ENCODE results near the gene ZNF205.

The ZNF205 gene

GRCh38 chr16:3112058-3112880 is at the start of gene ZNF205:
Gene ZNF205, plus strand, starts transcription at chr16:3112586. Its CDS starts 845 bp downstream, at chr16:3113431.
- Histone ChIP-seq H3K27me3 (ENCODE audit: insufficient read depth, poor library complexity, severe bottlenecking) (no peaks in the 10 kb centered on the region), H3K36me3 (ENCODE audit: low read depth) (peaks cover 29% of the 10 kb centered on the region), H3K4me1 (ENCODE audit: insufficient read depth, poor library complexity, severe bottlenecking) (peaks cover 5% of the 10 kb centered on the region), H3K4me3 (ENCODE audit: severe bottlenecking) (peak within 1 kb of the TSS; percentile 87), H3K9me3 (ENCODE audit: severe bottlenecking) (no peaks in the 10 kb centered on the region), H3K27ac (ENCODE audit: poor library complexity, severe bottlenecking) (peak within 1 kb of the TSS; percentile 19)
- ATAC-seq (ENCODE audit: low read depth): peak; percentile 97
- DNase-seq (ENCODE audit: low spot score): no peak
- no peak for TF ChIP-seq CTCF (IDR thresholded peaks at IDR 0.05; ENCODE audit: poor library complexity, severe bottlenecking)

DNA sequence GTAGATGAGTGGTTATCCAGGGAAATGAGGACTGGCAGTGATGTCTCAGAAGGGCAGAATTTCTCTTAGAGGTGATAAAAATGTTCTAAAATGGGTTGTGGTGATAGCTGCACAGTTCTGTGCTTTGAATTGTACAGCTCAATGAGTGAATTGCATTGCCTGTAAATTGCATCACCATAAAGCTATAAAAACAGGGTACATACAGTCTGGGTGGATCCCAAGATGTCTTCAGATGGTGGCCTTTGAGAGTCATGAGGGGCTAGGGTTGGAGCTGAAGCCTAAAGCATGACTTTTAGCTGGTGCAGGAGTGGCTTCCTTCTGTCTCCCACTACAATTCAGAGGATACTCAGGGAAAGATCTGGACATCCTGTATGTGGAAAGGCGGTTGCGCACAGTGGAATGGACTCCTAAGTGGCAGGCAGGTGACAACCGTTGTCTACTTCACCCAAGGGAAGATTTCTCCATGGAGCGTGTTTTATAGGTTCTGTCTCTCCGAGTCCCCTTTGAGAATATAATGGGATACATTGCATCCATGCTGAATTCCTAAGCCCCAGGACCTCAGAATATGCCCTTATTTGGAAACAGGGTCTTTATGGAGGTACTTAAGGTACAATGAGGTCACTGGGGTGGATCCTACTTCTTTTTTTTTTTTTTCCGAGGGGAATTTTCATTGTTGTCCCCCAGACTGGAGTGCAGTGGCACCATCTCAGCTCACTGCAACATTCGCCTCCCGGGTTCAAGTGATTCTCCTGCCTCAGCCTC is 48.6 kb upstream of the ZNF205 start:
- Histone ChIP-seq H3K27me3 (ENCODE audit: insufficient read depth, poor library complexity, severe bottlenecking) (no peaks in the 10 kb centered on the region), H3K36me3 (ENCODE audit: low read depth) (no peaks in the 10 kb centered on the region), H3K27ac (ENCODE audit: poor library complexity, severe bottlenecking) (no peak overlapping the region), H3K4me1 (ENCODE audit: insufficient read depth, poor library complexity, severe bottlenecking) (peaks cover 8% of the 10 kb centered on the region), H3K4me3 (ENCODE audit: severe bottlenecking) (no peak overlapping the region), H3K9me3 (ENCODE audit: severe bottlenecking) (no peaks in the 10 kb centered on the region)
- ATAC-seq (ENCODE audit: low read depth) (no peak), DNase-seq (ENCODE audit: low spot score) (no peak)
- no peak for TF ChIP-seq CTCF (IDR thresholded peaks at IDR 0.05; ENCODE audit: poor library complexity, severe bottlenecking)

- H3K27me3 ChIP-seq (ENCODE audit: insufficient read depth, poor library complexity, severe bottlenecking): no peaks in the 10 kb centered on the region
- no peak within 1 kb of the TSS for H3K27ac ChIP-seq (ENCODE audit: poor library complexity, severe bottlenecking)
- DNase-seq (ENCODE audit: low spot score) (no peak), ATAC-seq (ENCODE audit: low read depth) (peak; percentile 71)
- H3K36me3 ChIP-seq (ENCODE audit: low read depth): no peaks in the 10 kb centered on the region
- no peak for TF ChIP-seq CTCF (IDR thresholded peaks at IDR 0.05; ENCODE audit: poor library complexity, severe bottlenecking)
- H3K4me3 ChIP-seq (ENCODE audit: severe bottlenecking): no peak within 1 kb of the TSS
- H3K4me1 ChIP-seq (ENCODE audit: insufficient read depth, poor library complexity, severe bottlenecking): peaks cover 8% of the 10 kb centered on the region
- no peaks in the 10 kb centered on the region for H3K9me3 ChIP-seq (ENCODE audit: severe bottlenecking)
Observed at GRCh38 chr16:3065069-3065741, 47.2 kb upstream of the ZNF205 start, which contains the start of gene IL32. Gene IL32, plus strand, starts transcription at chr16:3065640. Its CDS starts 172 bp downstream, at chr16:3065812.

DNA sequence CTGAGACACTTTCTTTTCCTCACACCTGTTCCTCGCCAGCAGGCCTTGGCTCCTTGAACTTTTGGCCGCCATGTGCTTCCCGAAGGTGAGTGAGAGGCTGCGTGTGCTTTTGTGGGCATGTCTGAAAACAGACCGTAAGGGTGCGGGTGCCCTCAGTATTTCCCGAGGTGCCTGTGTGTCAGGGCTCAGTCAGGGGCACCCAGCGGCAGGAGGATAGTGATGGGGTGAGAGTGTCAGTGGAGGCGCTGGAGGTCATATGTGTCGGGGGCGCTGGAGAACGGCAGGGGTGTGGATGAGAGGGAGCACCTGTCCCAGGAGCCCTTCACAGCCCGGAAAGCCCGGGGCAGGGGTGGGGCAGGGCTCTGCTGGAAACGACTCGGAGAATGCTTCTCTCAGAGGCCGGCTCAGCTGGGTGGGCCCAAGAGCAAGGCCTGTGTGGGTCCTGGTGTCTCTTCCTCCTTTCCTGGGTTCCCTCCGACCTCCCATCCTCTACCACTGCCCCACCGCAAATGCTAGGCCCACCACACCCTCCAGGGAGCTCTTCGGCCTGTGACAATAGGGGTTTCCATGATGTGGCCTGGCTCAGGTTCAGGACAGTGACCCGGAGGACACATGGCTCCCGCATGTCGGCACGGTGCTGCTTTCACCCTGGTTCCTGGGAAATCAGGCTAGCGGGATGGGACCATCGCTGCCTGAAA is 46.5 kb upstream of the ZNF205 start:
- H3K9me3 ChIP-seq (ENCODE audit: severe bottlenecking): no peaks in the 10 kb centered on the region
- no peaks in the 10 kb centered on the region for H3K27me3 ChIP-seq (ENCODE audit: insufficient read depth, poor library complexity, severe bottlenecking)
- no peak overlapping the region for H3K27ac ChIP-seq (ENCODE audit: poor library complexity, severe bottlenecking)
- H3K4me1 ChIP-seq (ENCODE audit: insufficient read depth, poor library complexity, severe bottlenecking): peaks cover 8% of the 10 kb centered on the region
- ATAC-seq (ENCODE audit: low read depth) (no peak), DNase-seq (ENCODE audit: low spot score) (no peak)
- TF ChIP-seq CTCF (IDR thresholded peaks at IDR 0.05; ENCODE audit: poor library complexity, severe bottlenecking): no peak
- no peaks in the 10 kb centered on the region for H3K36me3 ChIP-seq (ENCODE audit: low read depth)
- no peak overlapping the region for H3K4me3 ChIP-seq (ENCODE audit: severe bottlenecking)

Measured in RWPE2 (cell line).